ENCODE data around the gene GTF2IRD1.
"Not testable (repeated sequence)": the region's sequence is repeated elsewhere in the genome, so short reads cannot be mapped to it uniquely, and the experiment has no call there.

Gene GTF2IRD1

DNA sequence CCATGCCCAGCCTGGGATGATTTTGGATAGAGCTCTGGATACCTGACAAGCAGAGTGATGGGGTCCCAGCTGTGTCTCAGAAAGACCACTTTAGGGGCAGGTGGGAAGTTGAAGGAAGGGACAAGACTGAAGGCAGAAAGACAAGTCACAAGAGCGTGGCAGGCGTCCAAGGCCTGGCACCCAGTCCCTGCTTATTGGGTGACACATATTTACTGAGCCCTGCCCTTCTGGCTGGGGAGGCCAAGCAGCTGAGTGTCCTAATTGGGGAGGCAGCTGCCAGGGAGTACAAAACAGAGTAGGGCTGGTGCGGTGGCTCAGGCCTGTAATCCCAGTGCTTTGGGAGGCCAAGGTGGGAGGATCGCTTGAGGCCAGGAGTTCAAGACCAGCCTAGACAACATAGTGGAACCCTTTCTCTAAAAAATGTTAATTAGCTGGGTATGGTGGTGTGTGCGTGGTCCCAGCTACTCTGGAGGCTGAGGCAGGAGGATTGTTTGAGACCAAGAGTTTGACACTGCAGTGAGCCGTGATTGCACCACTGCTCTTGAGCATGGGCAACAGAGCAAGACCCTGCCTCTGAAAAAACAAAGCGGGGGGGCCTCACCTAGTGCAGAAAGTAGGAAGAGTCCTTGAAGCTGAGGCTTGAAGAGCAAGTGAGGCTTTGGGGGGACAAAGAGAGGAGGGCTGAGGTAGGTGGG, 150.8 kb downstream of the GTF2IRD1 start:
- no peak for DNase-seq (ENCODE audit: low spot score)

DNA sequence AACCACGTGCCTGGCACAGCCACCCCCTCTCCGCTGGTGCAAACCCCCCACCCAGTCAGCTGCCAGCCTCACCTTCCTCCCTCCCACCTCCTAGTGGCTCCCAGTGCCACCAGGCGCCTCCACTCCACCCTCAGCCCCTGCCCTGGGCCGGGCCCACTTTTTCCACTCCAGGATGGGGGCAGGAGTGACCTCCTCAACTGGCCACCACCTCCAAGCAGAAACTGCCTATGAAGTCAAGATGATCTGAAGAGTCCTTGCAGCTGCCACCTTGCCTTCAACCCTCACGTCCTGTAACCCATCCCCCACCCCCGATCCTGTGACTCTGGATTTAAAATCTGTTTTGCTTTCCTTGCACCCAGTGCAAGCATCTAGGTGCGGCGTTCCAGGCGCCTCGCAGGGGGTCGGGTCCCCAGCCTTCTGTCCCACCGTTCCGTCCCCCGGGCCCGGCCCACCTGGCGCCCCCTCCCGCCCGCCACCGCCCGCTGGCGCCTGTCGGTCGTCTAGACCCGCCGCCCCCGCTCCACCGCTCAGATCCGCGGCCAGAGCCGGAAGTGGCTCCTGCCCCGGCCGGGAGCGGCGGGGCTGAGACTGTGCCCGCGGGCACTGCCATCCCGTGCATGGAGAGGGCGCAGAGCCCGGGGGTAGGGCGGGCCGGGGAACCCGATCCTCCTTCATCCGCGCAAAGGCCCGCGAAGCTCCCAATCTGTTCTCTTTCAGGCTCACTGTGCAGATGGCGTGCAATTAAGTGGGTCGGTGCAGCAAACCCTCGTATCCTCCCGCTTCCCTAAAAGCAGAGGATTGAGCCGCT, 152.6 kb downstream of the GTF2IRD1 start:
- peak; percentile 83 for DNase-seq (ENCODE audit: low spot score)

DNA sequence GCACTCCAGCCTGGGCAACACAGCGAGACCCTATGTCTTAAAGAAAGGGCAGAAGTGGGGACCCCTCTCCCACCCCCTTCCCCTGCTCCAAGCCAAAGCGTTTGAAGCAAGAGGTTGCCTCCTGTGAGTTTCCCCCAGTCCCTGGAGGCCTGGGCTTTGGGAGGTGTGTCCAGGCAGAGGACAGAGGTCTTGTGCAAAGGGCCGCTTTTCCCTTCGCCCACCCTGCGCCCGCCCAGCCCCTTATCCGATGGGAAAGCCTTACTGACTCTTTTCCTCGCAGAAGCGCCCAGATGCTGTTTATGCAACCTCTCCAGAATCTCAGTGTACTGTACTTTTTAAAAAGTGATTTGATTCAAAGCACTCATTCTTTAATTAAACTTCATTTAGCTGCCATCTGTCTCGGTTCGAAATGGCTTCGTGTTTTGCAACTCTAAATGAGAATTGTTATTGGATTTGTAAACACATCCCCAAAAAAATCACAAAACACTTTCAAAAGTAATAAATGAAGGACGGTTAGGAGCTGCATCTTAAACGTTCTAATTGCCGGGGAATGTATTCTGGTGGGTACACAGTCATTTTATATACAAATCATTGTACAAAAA, 153.3 kb downstream of the GTF2IRD1 start:
- peak; percentile 26 for DNase-seq (ENCODE audit: low spot score)

DNA sequence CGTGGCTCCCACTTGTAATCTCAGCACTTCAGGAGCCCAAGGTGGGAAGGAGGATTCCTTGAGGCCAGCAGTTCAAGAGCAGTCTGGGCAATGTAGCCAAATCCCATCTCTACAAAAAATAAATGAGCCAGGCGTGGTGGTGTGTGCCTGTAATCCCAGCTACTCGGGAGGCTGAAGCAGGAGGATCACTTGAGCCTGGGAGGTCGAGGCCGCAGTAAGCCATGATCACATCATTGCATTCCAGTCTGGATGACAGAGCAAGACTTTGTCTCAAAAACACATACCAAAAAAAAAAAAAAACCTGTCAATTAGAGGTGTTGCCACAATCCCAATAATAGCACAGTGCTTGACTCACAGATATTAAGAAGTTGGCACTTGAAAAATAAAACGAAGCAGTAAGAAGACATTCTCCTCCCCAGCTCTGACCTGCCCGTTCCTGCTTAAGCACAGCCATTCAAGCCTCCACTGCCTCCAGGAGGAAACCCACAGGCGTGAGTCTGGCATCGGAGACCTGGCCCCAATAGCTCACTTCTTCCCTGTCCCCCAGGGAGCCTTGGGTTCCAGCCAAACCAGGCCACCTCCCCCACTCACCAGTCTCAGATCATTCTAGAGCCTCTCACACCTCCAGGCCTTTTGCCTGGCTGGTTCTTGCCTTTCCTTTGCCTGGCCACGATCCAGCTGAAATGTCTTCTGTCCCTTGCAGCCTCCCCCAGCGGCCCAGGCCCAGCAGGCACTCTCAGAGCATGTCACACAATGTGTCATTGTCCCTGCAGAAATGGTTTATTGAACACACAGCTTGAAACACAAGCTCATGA, 158.5 kb downstream of the GTF2IRD1 start:
- DNase-seq (ENCODE audit: low spot score) = peak; percentile 56

DNA sequence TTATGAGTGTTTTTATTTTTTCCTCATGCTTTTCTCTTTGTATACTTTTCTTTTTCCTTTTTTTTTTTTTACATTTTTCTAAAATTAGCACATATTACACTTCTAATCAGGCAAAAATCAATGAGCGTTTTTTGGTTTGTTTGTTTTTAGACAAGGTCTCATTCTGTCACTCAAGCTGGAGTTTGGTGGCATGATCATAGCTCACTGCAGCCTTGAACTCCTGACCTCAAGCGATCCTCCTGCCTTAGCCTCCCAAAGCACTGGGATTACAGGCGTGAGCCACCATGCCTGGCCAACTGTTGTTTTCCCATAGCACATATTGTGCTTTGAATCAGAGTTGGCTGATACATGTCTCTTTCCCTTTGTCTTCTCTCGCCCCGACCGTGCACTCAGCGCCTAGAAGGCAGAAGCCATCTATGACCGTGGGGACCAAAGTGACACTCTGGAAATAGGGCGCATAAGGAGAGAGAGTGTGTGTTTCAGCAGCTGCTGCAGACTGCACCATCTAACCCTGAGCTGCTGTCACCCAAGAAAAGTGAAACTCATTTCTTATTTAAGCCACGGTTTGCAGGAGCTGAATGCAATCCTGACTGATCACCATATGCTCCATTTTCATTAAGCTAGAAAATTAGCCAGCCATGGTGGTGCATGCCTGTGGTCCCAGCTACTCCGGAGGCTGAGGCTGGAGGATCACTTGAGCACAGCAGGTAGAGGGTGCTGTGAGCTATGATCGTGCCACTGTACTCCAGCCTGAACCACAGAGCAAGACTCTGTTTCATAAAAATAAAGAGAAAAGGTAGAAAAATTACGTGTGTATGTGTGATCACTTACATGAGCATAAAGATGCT, 162.5 kb downstream of the GTF2IRD1 start:
- no peak for DNase-seq (ENCODE audit: low spot score)

DNA sequence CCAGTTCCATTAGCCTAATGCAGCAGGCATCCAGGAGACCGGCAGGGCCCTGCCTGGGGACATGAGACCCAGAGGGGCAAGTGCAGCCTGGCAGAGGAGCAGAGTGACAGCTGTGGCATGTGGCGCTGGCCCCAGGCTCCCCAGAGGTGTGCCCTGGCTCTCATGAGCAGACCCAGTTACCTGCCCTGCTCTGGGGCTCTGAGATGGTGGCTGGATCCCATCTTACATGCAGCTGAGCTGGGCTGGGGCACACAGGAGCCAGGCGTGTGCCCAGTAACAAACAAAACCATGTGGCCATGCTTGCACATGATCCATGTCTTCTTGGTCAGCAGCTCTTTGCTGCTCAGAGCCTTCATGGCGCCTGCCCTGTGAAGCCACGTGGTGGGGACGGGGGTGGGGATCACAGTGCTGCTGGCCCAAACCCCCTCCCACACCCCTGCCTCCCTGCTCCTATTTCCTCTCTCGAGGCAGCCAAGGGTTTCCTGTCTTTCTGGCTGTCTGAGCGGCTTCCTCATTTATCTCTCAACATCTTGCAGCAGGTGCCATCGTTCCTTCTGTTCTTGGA, 163.6 kb downstream of the GTF2IRD1 start:
- DNase-seq (ENCODE audit: low spot score) = peak; percentile 55

DNA sequence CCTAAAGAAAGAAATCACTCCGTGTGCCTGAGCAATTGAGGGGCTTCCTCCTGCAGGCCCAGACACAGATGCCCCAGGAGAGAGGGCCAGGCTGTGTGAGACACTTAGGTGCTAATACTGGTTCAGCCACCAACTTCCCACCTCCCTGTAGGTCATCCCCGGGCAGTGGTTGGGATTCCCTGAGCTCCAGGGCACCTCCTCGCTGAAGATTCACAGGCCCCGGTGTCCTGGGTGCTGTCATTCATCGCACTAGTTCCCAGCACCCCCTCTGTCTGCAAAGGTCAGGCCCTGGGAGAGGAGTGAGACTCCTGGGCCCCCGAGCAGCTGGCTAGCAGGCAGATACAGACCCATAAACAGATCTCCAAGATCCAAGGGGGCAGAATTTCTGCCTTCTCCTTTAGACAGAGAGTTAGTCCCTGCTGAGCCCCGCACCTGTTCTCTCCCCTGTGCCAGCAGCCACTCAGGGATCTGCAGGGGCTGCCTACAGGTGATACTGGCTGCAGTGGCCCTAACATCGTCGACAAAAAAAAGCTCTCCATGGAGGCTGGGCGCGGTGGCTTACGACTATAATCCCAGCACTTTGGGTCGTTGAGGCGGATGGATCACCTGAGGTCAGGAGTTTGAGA, 165.6 kb downstream of the GTF2IRD1 start:
- no peak for DNase-seq (ENCODE audit: low spot score)

DNA sequence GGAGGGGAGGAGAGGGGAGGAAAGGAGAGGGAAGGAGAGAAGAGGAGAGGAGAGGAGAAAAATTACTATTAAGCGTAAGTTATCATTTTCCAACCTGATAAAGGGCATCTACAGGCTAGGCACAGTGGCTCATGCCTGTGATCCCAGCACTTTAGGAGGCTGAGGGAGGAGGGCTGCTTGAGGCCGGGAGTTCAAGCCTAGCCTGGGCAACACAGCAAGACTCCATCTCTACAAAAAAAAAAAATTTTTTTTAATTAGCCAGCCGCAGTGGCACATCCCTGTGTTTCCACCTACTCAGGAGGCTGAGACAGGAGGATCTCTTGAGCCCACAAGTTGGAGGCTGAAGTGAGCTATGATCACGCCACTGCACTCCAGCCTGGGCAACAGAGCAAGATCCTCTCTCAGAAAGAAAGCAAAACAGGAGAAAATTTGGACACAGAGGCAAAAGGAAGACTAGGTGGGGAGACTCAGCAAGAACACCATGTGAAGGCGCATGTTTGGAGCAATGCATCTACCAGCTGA, 168.6 kb downstream of the GTF2IRD1 start:
- DNase-seq (ENCODE audit: low spot score) = no peak

DNA sequence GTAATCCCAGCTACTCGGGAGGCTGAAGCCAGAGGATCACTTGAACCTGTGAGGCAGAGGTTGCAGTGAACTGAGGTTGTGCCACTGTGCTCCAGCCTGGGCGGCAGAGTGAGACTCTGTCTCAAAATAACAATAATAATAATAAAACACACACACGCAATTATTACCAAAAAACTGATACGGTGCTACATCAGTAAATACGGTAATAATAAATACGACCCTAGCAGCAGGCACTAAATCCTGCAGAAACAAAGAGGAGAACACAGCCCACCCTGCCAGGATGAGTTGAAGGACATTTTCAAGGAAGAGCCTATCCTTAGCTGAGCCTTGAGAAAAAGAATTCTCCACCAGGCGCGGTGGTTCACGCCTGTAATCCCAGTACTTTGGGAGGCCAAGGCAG, 169.4 kb downstream of the GTF2IRD1 start:
- no peak for DNase-seq (ENCODE audit: low spot score)

DNA sequence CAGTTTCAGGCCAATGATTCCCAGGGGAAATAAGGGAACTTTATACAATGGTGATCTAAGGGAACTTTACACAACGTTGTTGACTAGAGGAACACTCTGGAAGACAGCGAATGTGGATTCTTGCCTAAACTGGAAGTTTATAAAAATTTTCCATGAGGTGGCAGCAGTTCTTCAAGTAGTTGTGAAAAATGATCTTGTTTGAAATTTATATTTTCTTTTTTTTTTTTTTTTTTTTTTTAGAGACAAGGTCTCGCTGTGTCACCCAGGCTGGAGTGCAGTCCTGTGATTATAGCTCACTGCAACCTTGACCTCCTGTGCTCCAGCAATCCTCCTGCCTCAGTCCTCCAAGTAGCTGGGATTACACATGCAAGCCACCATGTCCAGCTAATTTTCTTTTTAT, 171.7 kb downstream of the GTF2IRD1 start:
- DNase-seq (ENCODE audit: low spot score) = no peak

DNA sequence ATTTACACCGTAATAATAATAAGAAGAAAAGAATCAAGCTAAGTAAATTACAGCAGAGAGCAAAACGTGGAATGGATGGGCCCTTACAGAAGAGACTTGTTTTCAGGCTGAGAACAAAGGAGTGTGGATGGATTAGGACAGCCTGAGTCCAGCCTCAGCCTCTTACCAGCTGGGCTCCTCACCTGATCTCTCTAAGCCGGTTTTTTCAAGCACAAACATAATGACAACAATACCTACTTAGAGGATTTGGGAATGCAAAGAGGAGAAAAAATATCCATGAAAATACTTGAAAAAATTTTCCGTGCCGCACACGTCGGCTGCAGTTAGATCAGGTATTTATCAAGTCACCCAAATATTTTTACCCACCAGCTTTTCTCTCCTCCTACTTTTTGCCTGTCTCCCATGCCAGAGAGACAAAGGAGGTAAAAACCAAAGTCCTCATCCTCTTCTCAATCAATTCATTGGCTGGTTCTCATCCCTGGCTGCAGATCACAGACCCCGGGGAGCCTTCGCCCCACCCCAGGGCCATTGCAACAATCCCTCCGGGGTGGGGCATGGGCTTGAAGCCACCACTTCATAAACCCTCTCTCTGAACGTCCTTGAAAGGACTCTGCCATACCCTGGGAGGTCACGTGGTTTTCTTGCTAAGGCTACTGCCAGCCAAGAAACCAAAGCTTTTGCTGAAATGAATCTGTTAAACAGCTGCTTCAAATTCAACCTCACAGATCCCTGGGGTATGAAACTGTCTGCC, 174.1 kb downstream of the GTF2IRD1 start:
- DNase-seq (ENCODE audit: low spot score) = peak; percentile 54

DNA sequence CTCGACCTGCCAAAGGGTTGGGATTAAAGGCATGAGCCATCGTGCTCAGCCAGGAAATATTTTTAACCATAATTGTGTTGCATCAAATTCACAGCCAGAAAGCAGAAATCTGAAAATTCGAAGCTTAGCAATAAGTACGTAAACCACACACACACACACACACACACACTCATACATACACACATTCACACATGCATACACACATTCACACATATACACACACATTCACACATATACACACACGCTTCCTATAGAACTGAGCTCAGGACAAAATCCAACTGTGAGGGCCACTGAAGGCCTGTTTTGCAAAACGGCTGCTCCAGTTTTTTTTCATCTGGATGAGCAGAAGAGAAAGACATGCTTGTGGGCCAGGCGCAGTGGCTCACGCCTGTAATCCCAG, 178.8 kb downstream of the GTF2IRD1 start:
- no peak for DNase-seq (ENCODE audit: low spot score)

DNA sequence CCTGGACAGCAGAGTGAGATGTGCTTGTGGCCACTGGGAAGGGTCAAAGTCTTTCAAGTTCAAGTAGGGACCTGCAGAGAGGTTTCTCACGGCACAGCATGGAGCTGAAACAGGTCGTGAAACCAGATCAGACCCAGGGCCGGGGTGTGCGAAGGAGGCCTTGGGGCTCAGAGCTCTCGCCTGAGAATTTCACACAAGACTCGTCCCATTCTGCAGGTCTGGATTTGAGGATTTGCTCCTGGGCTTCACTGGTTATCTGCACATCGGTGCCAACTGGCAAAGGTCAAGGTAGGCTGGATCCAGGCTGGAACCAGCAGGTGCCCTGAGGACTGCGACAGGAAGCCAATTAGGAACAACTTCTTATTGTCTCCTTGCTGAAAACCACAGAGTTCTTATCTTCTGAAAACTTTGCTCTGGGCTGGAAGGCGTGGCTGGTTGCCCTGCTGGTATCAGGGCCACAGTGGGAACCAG, 179.8 kb downstream of the GTF2IRD1 start:
- DNase-seq (ENCODE audit: low spot score) = no peak

DNA sequence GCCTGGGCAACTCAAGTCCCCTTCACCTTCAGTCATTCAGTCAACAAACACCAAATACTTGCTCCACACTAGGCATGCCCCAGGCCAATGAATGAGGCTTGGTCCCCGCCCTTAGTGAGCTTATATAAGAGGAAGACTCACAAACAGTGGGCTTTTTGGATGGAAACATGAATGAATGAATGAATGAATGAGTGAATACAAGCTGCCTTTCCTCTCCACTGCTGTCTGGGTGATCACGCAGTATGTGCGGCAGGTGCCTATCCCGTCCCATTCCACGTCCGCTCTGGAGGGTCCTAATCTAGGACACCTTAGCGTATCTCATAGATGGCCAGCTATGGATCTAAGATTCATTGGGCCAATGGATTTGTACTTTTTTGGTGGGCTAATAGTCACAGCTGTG, 184.0 kb downstream of the GTF2IRD1 start:
- DNase-seq (ENCODE audit: low spot score) = no peak

DNA sequence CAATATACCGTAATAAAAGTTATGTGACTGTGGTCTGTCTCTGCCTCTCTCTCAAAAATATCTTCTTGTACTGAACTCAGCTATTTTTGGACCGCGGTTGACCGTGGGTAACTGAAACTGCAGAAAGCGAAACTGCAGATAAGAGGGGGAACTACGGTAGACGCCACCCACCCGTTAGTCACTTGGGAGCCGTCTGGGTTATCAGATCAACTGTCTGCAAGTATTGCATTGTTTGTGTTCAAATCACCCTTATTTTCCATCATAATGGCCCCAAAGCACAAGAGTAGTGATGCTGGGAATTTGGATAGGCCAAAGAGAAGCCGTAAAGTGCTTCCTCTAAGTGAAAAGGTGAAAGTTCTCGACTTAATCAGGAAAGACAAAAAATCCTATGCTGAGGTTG, 196.3 kb downstream of the GTF2IRD1 start:
- peak; percentile 34 for DNase-seq (ENCODE audit: low spot score)

DNA sequence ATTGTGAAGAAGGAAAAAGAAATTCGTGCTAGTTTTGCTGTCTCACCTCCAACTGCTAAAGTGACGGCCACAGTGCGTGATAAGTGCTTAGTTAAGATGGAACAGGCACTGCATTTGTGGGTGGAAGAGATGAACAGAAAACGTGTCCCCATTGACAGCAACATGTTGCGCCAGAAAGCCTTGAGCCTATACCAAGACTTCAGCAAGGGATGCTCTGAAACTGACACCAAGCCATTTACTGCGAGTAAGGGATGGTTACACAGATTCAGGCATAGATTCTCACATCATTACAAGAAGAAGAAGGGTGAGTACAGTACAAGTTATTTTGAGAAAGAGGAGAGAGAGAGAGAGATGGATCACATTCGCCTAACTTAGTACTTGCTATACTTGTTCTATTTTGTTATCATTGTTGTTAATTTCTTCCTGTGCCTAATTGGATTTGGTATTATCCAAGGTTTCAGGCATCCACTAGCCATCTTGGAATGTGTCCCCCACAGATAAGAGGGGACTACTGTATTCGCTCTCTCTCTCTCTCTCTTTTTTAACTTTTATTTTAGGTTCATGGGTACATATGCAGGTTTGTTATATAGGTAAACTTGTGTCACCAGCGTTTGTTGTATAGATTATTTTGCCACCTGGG, 196.9 kb downstream of the GTF2IRD1 start:
- not testable (repeated sequence) for DNase-seq (ENCODE audit: low spot score)

DNA sequence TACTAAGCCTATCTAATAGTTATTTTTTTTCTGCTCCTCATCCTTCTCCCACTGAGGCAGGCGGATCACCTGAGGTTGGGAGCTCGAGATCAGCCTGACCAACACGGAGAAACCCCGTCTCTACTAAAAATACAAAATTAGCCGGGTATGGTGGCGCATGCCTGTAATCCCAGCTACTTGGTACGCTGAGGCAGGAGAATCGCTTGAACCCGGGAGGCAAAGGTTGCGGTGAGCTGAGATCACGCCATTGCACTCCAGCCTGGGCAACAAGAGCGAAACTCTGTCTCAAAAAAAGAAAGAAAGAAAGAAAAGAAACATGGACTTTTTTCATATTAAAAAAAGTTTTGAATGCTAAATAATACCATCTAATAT, 197.4 kb downstream of the GTF2IRD1 start:
- not testable (repeated sequence) for DNase-seq (ENCODE audit: low spot score)
